ENCODE data around the gene MIOS. TPM values are rescaled to one million over a fixed set of nuclear protein-coding genes. Genes with fewer than 3 reads are reported as not detected.
"Not testable (repeated sequence)": the region's sequence is repeated elsewhere in the genome, so short reads cannot be mapped to it uniquely, and the experiment has no call there.

MIOS gene
- polyA plus RNA-seq, 1 donor: 28.3 TPM

GRCh38 chr7:7554649-7555575, 11.8 kb upstream of the MIOS start:
- DNase-seq (ENCODE audit: low read depth): no peak

- no peak for DNase-seq (ENCODE audit: low read depth)
Observed at GRCh38 chr7:7556852-7557251, 9.8 kb upstream of the MIOS start.

- DNase-seq (ENCODE audit: low read depth): no peak
Observed at GRCh38 chr7:7557252-7557651, 9.4 kb upstream of the MIOS start.

GRCh38 chr7:7561591-7561990, 5.1 kb upstream of the MIOS start:
- not testable (repeated sequence) for DNase-seq (ENCODE audit: low read depth)

- DNase-seq (ENCODE audit: low read depth): no peak
Observed at GRCh38 chr7:7562736-7563135, 3.9 kb upstream of the MIOS start.

- no peak for DNase-seq (ENCODE audit: low read depth)
Observed at GRCh38 chr7:7563269-7563668, 3.4 kb upstream of the MIOS start.

- DNase-seq (ENCODE audit: low read depth): no peak
Observed at GRCh38 chr7:7563813-7564212, 2.9 kb upstream of the MIOS start.

GRCh38 chr7:7564323-7564780, 2.3 kb upstream of the MIOS start:
- no peak for DNase-seq (ENCODE audit: low read depth)

GRCh38 chr7:7565018-7565680, 1.5 kb upstream of the MIOS start:
- DNase-seq (ENCODE audit: low read depth): no peak

- DNase-seq (ENCODE audit: low read depth): no peak
Observed at GRCh38 chr7:7565746-7566650, 686 bp upstream of the MIOS start.

GRCh38 chr7:7567898-7568531, 1.3 kb downstream of the MIOS start:
- DNase-seq (ENCODE audit: low read depth): no peak

- no peak for DNase-seq (ENCODE audit: low read depth)
Observed at GRCh38 chr7:7568553-7568952, 1.9 kb downstream of the MIOS start.

GRCh38 chr7:7569081-7569527, 2.4 kb downstream of the MIOS start:
- DNase-seq (ENCODE audit: low read depth): no peak

GRCh38 chr7:7569615-7570014, 2.9 kb downstream of the MIOS start:
- no peak for DNase-seq (ENCODE audit: low read depth)

- no peak for DNase-seq (ENCODE audit: low read depth)
Observed at GRCh38 chr7:7570584-7570983, 3.9 kb downstream of the MIOS start.

GRCh38 chr7:7573701-7574100, 7.0 kb downstream of the MIOS start:
- no peak for DNase-seq (ENCODE audit: low read depth)

- no peak for DNase-seq (ENCODE audit: low read depth)
Observed at GRCh38 chr7:7576344-7576743, 9.7 kb downstream of the MIOS start.

GRCh38 chr7:7577888-7578287, 11.2 kb downstream of the MIOS start:
- no peak for DNase-seq (ENCODE audit: low read depth)

- no peak for DNase-seq (ENCODE audit: low read depth)
Observed at GRCh38 chr7:7579638-7580037, 13.0 kb downstream of the MIOS start.

GRCh38 chr7:7581531-7582179, 15.0 kb downstream of the MIOS start:
- DNase-seq (ENCODE audit: low read depth): no peak

GRCh38 chr7:7582596-7582995, 15.9 kb downstream of the MIOS start:
- no peak for DNase-seq (ENCODE audit: low read depth)
